NCI-H187 treated with DMSO at 0.1 percent for 48 hours (cell line): Measurements from ENCODE around the gene TMED7.
"Not testable (repeated sequence)": the region's sequence is repeated elsewhere in the genome, so short reads cannot be mapped to it uniquely, and the experiment has no call there.

Source experiments
- DNase-seq: peaks from one replicate; lab custom pipeline; 2025; lab: John Stamatoyannopoulos, UW

TMED7 gene

GRCh38 chr5:115625579-115626444 lies at the start of gene TMED7:
TSS of gene TMED7 (minus strand) at chr5:115626036. CDS start at chr5:115625792, 244 bp downstream.
- DNase-seq: peak; percentile 79

GRCh38 chr5:115674782-115675181 lies 48.9 kb upstream of the TMED7 start:
- DNase-seq: not testable (repeated sequence)

- no peak for DNase-seq
Observed at GRCh38 chr5:115673596-115673995, 47.8 kb upstream of the TMED7 start.

GRCh38 chr5:115671939-115672338 lies 46.1 kb upstream of the TMED7 start:
- no peak for DNase-seq

GRCh38 chr5:115666023-115666422 lies 40.2 kb upstream of the TMED7 start:
- no peak for DNase-seq

- DNase-seq: no peak
Observed at GRCh38 chr5:115661563-115661962, 35.7 kb upstream of the TMED7 start.

GRCh38 chr5:115661101-115661500 lies 35.3 kb upstream of the TMED7 start:
- no peak for DNase-seq

- no peak for DNase-seq
Observed at GRCh38 chr5:115657881-115658233, 32.0 kb upstream of the TMED7 start.

- DNase-seq: no peak
Observed at GRCh38 chr5:115657125-115657880, 31.5 kb upstream of the TMED7 start.

GRCh38 chr5:115656404-115656803 lies 30.6 kb upstream of the TMED7 start:
- no peak for DNase-seq

- no peak for DNase-seq
Observed at GRCh38 chr5:115655994-115656393, 30.2 kb upstream of the TMED7 start.

GRCh38 chr5:115649541-115649940 lies 23.7 kb upstream of the TMED7 start:
- DNase-seq: no peak

GRCh38 chr5:115648056-115648455 lies 22.2 kb upstream of the TMED7 start:
- no peak for DNase-seq

GRCh38 chr5:115645386-115645785 lies 19.6 kb upstream of the TMED7 start:
- DNase-seq: not testable (repeated sequence)

- DNase-seq: no peak
Observed at GRCh38 chr5:115644046-115644445, 18.2 kb upstream of the TMED7 start.

GRCh38 chr5:115641948-115642347 lies 16.1 kb upstream of the TMED7 start:
- DNase-seq: no peak

- no peak for DNase-seq
Observed at GRCh38 chr5:115640274-115640673, 14.4 kb upstream of the TMED7 start.

GRCh38 chr5:115639377-115639776 lies 13.5 kb upstream of the TMED7 start:
- no peak for DNase-seq

- no peak for DNase-seq
Observed at GRCh38 chr5:115637507-115637906, 11.7 kb upstream of the TMED7 start.

GRCh38 chr5:115636008-115636407 lies 10.2 kb upstream of the TMED7 start:
- no peak for DNase-seq

GRCh38 chr5:115634343-115635132 lies 8.7 kb upstream of the TMED7 start:
- peak; percentile 31 for DNase-seq

GRCh38 chr5:115629903-115630302 lies 4.1 kb upstream of the TMED7 start:
- no peak for DNase-seq
